ENCODE results near the gene NOTCH4. TPM values are rescaled to one million over a fixed set of nuclear protein-coding genes. Genes with fewer than 3 reads are reported as not detected.
A peak's percentile ranks its signal among the peaks of the same experiment; 100 is the strongest.

Gene NOTCH4
- total and polyA plus RNA-seq, 9 of the 15 experiments (the other 6 are each of a cell fraction or from before 2014, with no cell fraction given), result 0.24 to 4.3 (median 1.7) TPM

DNA sequence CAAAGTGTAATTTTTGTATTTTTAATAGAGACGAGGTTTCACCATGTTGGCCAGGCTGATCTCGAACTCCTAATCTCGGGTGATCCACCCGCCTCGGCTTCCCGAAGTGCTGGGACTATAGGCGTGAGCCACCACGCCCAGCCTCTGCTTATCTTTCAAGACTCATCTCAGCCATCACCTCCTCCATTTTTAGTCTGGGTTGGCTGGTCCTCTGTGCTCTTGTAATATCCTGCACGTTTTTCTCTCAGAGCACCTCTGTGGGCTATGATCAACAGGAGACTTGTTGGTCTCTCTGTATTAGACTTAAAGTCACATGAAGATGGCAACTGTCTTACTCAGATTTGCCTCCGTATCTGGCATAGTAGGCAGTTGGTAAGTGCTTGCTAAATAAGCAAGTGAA lies 7.6 kb downstream of the NOTCH4 start (continued):
- TF ChIP-seq SRF (CRISPR knock-in tag; IDR thresholded peaks at IDR 0.05) (no peak), TCFL5 (CRISPR knock-in tag; conservative IDR thresholded peaks at IDR 0.05) (0 out of 2 replicates have a peak, but pooled peaks have one; percentile 44), CBFA2T3 (IDR thresholded peaks at IDR 0.05) (peak; percentile 44; the same call in 1 of the 2 replicates), PPARD (CRISPR knock-in tag; IDR thresholded peaks at IDR 0.05) (no peak), ZNF134 (CRISPR knock-in tag; conservative IDR thresholded peaks at IDR 0.05) (no peak), KDM4B (IDR thresholded peaks at IDR 0.05; ENCODE audit: borderline replicate concordance in 2 of 2, low read depth in 1 of 2) (no peak), BRCA1 (IDR thresholded peaks at IDR 0.05) (no peak), BRCA1 (CRISPR knock-in tag; IDR thresholded peaks at IDR 0.05) (no peak), NCOA6 (IDR thresholded peaks at IDR 0.05) (no peak), WHSC1 (IDR thresholded peaks at IDR 0.05; ENCODE audit: low read length) (no peak), KLF6 (CRISPR knock-in tag; IDR thresholded peaks at IDR 0.05; ENCODE audit: borderline replicate concordance) (peak; percentile 35; the same call in 1 of the 2 replicates)
- TF ChIP-seq, protein P1, sequence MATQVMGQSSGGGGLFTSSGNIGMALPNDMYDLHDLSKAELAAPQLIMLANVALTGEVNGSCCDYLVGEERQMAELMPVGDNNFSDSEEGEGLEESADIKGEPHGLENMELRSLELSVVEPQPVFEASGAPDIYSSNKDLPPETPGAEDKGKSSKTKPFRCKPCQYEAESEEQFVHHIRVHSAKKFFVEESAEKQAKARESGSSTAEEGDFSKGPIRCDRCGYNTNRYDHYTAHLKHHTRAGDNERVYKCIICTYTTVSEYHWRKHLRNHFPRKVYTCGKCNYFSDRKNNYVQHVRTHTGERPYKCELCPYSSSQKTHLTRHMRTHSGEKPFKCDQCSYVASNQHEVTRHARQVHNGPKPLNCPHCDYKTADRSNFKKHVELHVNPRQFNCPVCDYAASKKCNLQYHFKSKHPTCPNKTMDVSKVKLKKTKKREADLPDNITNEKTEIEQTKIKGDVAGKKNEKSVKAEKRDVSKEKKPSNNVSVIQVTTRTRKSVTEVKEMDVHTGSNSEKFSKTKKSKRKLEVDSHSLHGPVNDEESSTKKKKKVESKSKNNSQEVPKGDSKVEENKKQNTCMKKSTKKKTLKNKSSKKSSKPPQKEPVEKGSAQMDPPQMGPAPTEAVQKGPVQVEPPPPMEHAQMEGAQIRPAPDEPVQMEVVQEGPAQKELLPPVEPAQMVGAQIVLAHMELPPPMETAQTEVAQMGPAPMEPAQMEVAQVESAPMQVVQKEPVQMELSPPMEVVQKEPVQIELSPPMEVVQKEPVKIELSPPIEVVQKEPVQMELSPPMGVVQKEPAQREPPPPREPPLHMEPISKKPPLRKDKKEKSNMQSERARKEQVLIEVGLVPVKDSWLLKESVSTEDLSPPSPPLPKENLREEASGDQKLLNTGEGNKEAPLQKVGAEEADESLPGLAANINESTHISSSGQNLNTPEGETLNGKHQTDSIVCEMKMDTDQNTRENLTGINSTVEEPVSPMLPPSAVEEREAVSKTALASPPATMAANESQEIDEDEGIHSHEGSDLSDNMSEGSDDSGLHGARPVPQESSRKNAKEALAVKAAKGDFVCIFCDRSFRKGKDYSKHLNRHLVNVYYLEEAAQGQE (IDR thresholded peaks at IDR 0.05; ENCODE audit: borderline replicate concordance), result no peak
- TF ChIP-seq, protein P1 (CRISPR knock-in tag; IDR thresholded peaks at IDR 0.05; ENCODE audit: low read depth), result no peak
- TF ChIP-seq, protein P2, sequence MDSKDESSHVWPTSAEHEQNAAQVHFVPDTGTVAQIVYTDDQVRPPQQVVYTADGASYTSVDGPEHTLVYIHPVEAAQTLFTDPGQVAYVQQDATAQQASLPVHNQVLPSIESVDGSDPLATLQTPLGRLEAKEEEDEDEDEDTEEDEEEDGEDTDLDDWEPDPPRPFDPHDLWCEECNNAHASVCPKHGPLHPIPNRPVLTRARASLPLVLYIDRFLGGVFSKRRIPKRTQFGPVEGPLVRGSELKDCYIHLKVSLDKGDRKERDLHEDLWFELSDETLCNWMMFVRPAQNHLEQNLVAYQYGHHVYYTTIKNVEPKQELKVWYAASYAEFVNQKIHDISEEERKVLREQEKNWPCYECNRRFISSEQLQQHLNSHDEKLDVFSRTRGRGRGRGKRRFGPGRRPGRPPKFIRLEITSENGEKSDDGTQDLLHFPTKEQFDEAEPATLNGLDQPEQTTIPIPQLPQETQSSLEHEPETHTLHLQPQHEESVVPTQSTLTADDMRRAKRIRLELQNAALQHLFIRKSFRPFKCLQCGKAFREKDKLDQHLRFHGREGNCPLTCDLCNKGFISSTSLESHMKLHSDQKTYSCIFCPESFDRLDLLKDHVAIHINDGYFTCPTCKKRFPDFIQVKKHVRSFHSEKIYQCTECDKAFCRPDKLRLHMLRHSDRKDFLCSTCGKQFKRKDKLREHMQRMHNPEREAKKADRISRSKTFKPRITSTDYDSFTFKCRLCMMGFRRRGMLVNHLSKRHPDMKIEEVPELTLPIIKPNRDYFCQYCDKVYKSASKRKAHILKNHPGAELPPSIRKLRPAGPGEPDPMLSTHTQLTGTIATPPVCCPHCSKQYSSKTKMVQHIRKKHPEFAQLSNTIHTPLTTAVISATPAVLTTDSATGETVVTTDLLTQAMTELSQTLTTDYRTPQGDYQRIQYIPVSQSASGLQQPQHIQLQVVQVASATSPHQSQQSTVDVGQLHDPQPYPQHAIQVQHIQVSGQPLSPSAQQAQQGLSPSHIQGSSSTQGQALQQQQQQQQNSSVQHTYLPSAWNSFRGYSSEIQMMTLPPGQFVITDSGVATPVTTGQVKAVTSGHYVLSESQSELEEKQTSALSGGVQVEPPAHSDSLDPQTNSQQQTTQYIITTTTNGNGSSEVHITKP (IDR thresholded peaks at IDR 0.05; ENCODE audit: partially characterized antibody), result no peak
- TF ChIP-seq, protein P3, sequence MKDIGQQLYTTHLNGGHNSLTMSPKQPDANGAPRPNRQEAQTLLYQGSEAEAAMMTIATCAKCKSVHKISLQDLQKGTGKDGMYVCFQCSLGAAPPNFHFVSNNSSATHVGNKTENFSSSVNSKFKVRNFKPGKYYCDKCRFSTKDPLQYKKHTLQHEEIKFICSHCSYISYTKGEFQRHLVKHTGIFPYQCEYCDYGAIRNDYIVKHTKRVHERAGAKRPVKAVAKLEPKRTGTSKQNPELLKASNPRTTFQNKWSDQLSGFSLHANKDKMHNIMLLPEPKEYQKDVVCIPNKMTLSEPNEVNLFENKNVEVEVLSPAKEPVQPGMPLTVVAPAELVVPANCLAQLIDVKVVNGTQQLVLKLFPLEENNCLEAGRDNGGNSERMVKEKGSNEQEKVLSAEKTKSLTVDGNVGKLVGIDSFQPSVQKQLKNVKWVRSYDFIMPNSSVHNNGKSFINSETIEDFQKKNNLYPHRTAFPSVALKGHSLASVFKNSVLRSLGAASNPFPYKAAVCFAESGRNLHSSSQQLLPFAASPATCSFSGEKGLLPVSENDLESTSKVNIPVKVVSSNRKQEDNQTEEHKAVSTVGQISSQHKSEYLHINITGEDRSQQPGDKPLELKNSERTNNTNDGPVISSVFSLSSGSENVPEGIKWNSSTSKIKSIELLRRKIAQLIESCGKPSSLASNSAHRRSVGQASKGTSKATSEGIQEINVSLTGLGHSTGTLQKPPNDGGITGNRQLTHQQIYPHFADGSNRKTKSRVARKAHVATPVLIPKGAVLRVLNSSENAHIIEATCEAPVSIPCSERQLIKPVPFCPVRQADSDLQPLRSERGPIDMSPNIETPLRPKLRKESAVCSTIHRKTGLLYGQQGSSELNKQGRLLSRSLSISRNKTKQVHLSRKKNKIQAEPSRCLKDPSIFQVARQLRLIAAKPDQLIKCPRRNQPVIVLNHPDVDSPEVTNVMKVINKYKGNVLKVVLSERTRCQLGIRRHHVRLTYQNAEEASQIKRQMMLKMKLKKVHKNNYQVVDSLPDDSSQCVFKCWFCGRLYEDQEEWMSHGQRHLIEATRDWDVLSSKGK (CRISPR knock-in tag; IDR thresholded peaks at IDR 0.05), result no peak

All from K562 (cell line).